IMR-90 (cell line): ENCODE measurements around the gene RHOG. TPM values are rescaled to one million over a fixed set of nuclear protein-coding genes. Genes with fewer than 3 reads are reported as not detected.

Experiments used
- ATAC-seq: fragments of 200-7000 bp; cut with Tn5 transposase; 2 replicates; pipeline ENCODE4 v1.9.1; 2020; ENCODE audit warnings: low read depth, mild to moderate bottlenecking, moderate library complexity
- BruUV-seq: library from RNA; stranded (reverse); fragments of 400-500 nt; replicated peaks from 2 replicates; lab custom pipeline; 2021; lab: Mats Ljungman, UMichigan
- CTCF ChIA-PET: fragments of 300-600 bp; formaldehyde crosslinking; extraction: SDS; loops from one replicate; lab custom pipeline; 2021; ENCODE audit warnings: antibody characterized with exemption; lab: Yijun Ruan, JAX
- POLR2A ChIA-PET: fragments of 300-600 bp; sonication (Branson Sonifier 250); formaldehyde crosslinking; loops from one replicate; lab custom pipeline; 2022; ENCODE audit warnings: antibody characterized with exemption; ENCODE audit not compliant: unreplicated experiment; lab: Charles Lee
- DNase-seq: peaks from one replicate; pipeline ENCODE4 v3.0.0; 2013
- H2AFZ ChIP-seq: replicated peaks from 2 replicates; pipeline ENCODE3; 2013; ENCODE audit warnings: low read length, mild to moderate bottlenecking; ENCODE audit not compliant: poor library complexity
- H2AK5ac ChIP-seq: 2 replicates; pipeline ENCODE4 v1.6.1; 2013; ENCODE audit warnings: low read depth, low read length, inconsistent platforms
- H2AK9ac ChIP-seq: replicated peaks from 2 replicates; pipeline ENCODE3; 2013; ENCODE audit warnings: mild to moderate bottlenecking, low read depth, low read length, moderate library complexity; ENCODE audit not compliant: poor library complexity
- H2BK120ac ChIP-seq: 2 replicates; pipeline ENCODE4 v1.6.1; 2013; ENCODE audit warnings: low read depth, low read length, inconsistent platforms
- H2BK15ac ChIP-seq: 3 replicates; pipeline ENCODE4 v1.6.1; 2013; ENCODE audit warnings: low read depth, low read length, inconsistent platforms
- H2BK20ac ChIP-seq: 2 replicates; pipeline ENCODE4 v1.6.1; 2013; ENCODE audit warnings: low read depth, mild to moderate bottlenecking, inconsistent platforms, low read length, moderate library complexity
- H2BK5ac ChIP-seq: 2 replicates; pipeline ENCODE4 v1.6.1; 2013; ENCODE audit warnings: mild to moderate bottlenecking, low read depth, low read length, inconsistent platforms; ENCODE audit not compliant: poor library complexity, severe bottlenecking
- H3K14ac ChIP-seq: replicated peaks from 2 replicates; pipeline ENCODE4 v1.6.1; 2013; ENCODE audit warnings: low read depth, low read length, inconsistent platforms
- H3K18ac ChIP-seq: 2 replicates; pipeline ENCODE4 v1.6.1; 2013; ENCODE audit warnings: low read depth, low read length, control low read depth
- H3K23ac ChIP-seq: 2 replicates; pipeline ENCODE4 v1.6.1; 2013; ENCODE audit warnings: low read depth, low read length, inconsistent platforms
- H3K27ac ChIP-seq: 2 replicates; pipeline ENCODE4 v1.5.1; 2013; ENCODE audit warnings: mild to moderate bottlenecking, control low read depth, low read length; ENCODE audit not compliant: insufficient read depth
- H3K27me3 ChIP-seq: 2 replicates; pipeline ENCODE4 v1.6.1; 2013; ENCODE audit warnings: low read length; ENCODE audit not compliant: control insufficient read depth, insufficient read depth
- H3K36me3 ChIP-seq: 2 replicates; pipeline ENCODE4 v1.6.1; 2013; ENCODE audit warnings: low read length, mixed read lengths; ENCODE audit not compliant: control insufficient read depth, insufficient read depth
- H3K4ac ChIP-seq: 2 replicates; pipeline ENCODE4 v1.6.1; 2013; ENCODE audit warnings: low read depth, low read length, inconsistent platforms
- H3K4me1 ChIP-seq: 2 replicates; pipeline ENCODE4 v1.6.1; 2013; ENCODE audit warnings: low read length, mixed read lengths; ENCODE audit not compliant: control insufficient read depth, insufficient read depth
- H3K4me2 ChIP-seq: 2 replicates; pipeline ENCODE4 v1.6.1; 2013; ENCODE audit warnings: low read depth, mild to moderate bottlenecking, control low read depth, low read length, moderate library complexity
- H3K4me3 ChIP-seq: 2 replicates; pipeline ENCODE4 v1.5.1; 2013; ENCODE audit warnings: low read depth, mild to moderate bottlenecking, control low read depth, low read length, moderate library complexity; ENCODE audit not compliant: insufficient read depth
- H3K56ac ChIP-seq: 2 replicates; pipeline ENCODE4 v1.6.1; 2013; ENCODE audit warnings: low read length, inconsistent platforms; ENCODE audit not compliant: insufficient read depth; ENCODE audit errors: extremely low read depth
- H3K79me1 ChIP-seq, 2 experiments: 2 replicates each; pipeline ENCODE4 v1.6.1; 2013; ENCODE audit warnings: low read length in 2 of 2, inconsistent platforms in 1 of 2, low read depth in 1 of 2
- H3K9ac ChIP-seq: 2 replicates; pipeline ENCODE4 v1.6.1; 2013; ENCODE audit warnings: low read depth, low read length, control low read depth
- H3K9me1 ChIP-seq: 2 replicates; pipeline ENCODE4 v1.6.1; 2013; ENCODE audit warnings: low read length, inconsistent platforms; ENCODE audit not compliant: insufficient read depth
- H3K9me3 ChIP-seq: 2 replicates; pipeline ENCODE4 v1.6.1; 2013; ENCODE audit warnings: low read length; ENCODE audit not compliant: control insufficient read depth, insufficient read depth
- H4K20me1 ChIP-seq: 2 replicates; pipeline ENCODE4 v1.6.1; 2013; ENCODE audit warnings: low read length, inconsistent platforms; ENCODE audit not compliant: insufficient read depth
- H4K5ac ChIP-seq: 2 replicates; pipeline ENCODE4 v1.6.1; 2013; ENCODE audit warnings: mild to moderate bottlenecking, low read depth, low read length, control low read depth
- H4K8ac ChIP-seq, 2 experiments: 2 replicates each; pipeline ENCODE4 v1.6.1; 2013; ENCODE audit warnings: low read depth in 2 of 2, low read length in 2 of 2, control low read depth in 1 of 2, inconsistent platforms in 1 of 2
- H4K91ac ChIP-seq: 2 replicates; pipeline ENCODE4 v1.6.1; 2013; ENCODE audit warnings: low read depth, low read length, inconsistent platforms; ENCODE audit not compliant: insufficient read depth
- BHLHE40 ChIP-seq: fragments of 150-350 bp; IDR thresholded peaks from 2 replicates; pipeline ENCODE4 v1.6.1; 2016; ENCODE audit warnings: mild to moderate bottlenecking, low read depth, low read length
- MAZ ChIP-seq: IDR thresholded peaks from 2 replicates; pipeline ENCODE4 v1.6.1; 2012; ENCODE audit warnings: low read depth, mild to moderate bottlenecking, low read length, improper control_type of control experiment, moderate library complexity, borderline replicate concordance
- MXI1 ChIP-seq: IDR thresholded peaks from 2 replicates; pipeline ENCODE4 v1.6.1; 2012; ENCODE audit warnings: low read depth, mild to moderate bottlenecking, low read length, moderate library complexity, borderline replicate concordance
- RCOR1 ChIP-seq: IDR thresholded peaks from 2 replicates; pipeline ENCODE4 v1.6.1; 2012; ENCODE audit warnings: mild to moderate bottlenecking, low read length, improper control_type of control experiment; ENCODE audit not compliant: insufficient replicate concordance
- WGBS, 2 experiments: methylation state at CpG; one replicate each; pipeline versions ENCODE4 v1.1.5 to v1.1.7; 2013; ENCODE audit warnings: missing lambda C conversion rate in 2 of 2; ENCODE audit not compliant: insufficient read length in 1 of 2; ENCODE audit errors: extremely low coverage in 2 of 2; 5-methylcytosine and 5-hydroxymethylcytosine counted together
- dilution Hi-C: fragments of 300-500 bp; cut with HindIII; formaldehyde crosslinking; loops from one replicate; pipeline ENCODE4 v1.14.3; 2018; ENCODE audit warnings: low sequenced_read_pairs; ENCODE audit not compliant: unreplicated experiment
- in situ Hi-C: fragments of 300-500 bp; cut with MboI; formaldehyde crosslinking; loops from 3 replicates; pipeline ENCODE4 v1.14.3; 2019; ENCODE audit warnings: low sequenced_read_pairs, inconsistent platforms, mixed read lengths
- intact Hi-C: fragments of 100-400 bp; cut with micrococcal nuclease; formaldehyde crosslinking; loops from 2 replicates; pipeline ENCODE4 v1.10.0; 2022
- polyA plus RNA-seq, 3 experiments: library from polyadenylated mRNA; depleted of rRNA; stranded (reverse); fragments of >200 nt; gene quantifications; 2 replicates each; pipeline ENCODE4 v1.2.3, GENCODE V29; 2012; ENCODE audit warnings: low replicate concordance in 1 of 3
- total RNA-seq: library from RNA; depleted of rRNA; stranded (reverse); fragments of >200 nt; gene quantifications from 2 replicates; pipeline ENCODE4 v1.2.3, GENCODE V29; 2012

RHOG gene
- total and polyA plus RNA-seq, 2 of the 4 experiments (the other 2 are of a cell fraction), result 16.3 to 114 TPM

- peak overlapping the region; percentile 23; the same call in 1 of the 2 replicates for H2AK5ac ChIP-seq
- peaks cover 23 to 45% of the 10 kb centered on the region in 2 experiments for H3K79me1 ChIP-seq
- peak overlapping the region; percentile 7; the same call in 1 of the 2 replicates for H4K5ac ChIP-seq
- TF ChIP-seq RCOR1, result no peak
- 0 out of 2 replicates have a peak, but pooled peaks have one; percentile 5 for TF ChIP-seq MAZ
- TF ChIP-seq BHLHE40, result peak; percentile 48; the same call in 1 of the 2 replicates
- peak; percentile 36; the same call in 1 of the 2 replicates for TF ChIP-seq MXI1
- intact Hi-C loops (loop anchor here (1.0 to 10.0 kb wide), 4 partner anchors 86 to 401 kb away; no protein-coding TSS in a partner anchor), in situ Hi-C loops (no loop called here), dilution Hi-C loops (no loop called here)
- peak overlapping the region; percentile 96 for H2AK9ac ChIP-seq
- H2BK5ac ChIP-seq, result peak overlapping the region; percentile 25
- no peaks in the 10 kb centered on the region for H4K20me1 ChIP-seq
- H3K9me1 ChIP-seq, result peaks cover 23% of the 10 kb centered on the region
- no peaks in the 10 kb centered on the region for H3K36me3 ChIP-seq
- 5% methylated on average over 11 of the region's 40 CpGs; no CpG with 5 or more reads in 1 of the 2 experiments for WGBS, 2 experiments
- H2AFZ ChIP-seq, result peak overlapping the region; percentile 96
- H3K27ac ChIP-seq, result peak overlapping the region; percentile 19
- H3K23ac ChIP-seq, result peak overlapping the region; percentile 93
- H4K8ac ChIP-seq, result peak overlapping the region in 1 of 2 experiments; percentile 43; a peak in 1 of 4 replicates
- ChIA-PET CTCF (interaction anchor here (0.9 to 9.2 kb wide), 10 partner anchors 10 to 215 kb away, joined by 3 to 186 read pairs (median 6); partner anchors contain the start of gene RHOG), POLR2A (interaction anchor here (1.6 kb wide), 1 partner anchor 216 kb away, joined by 7 read pairs; no protein-coding TSS in a partner anchor)
- peak overlapping the region; percentile 21; the same call in 1 of the 3 replicates for H2BK15ac ChIP-seq
- ATAC-seq (peak; percentile 21), DNase-seq (no peak)
- peak overlapping the region; percentile 28; the same call in 1 of the 2 replicates for H4K91ac ChIP-seq
- H3K18ac ChIP-seq, result no peak overlapping the region; the same call in 1 of the 2 replicates
- no peaks in the 10 kb centered on the region for H3K9me3 ChIP-seq
- H2BK20ac ChIP-seq, result no peak overlapping the region
- peak overlapping the region; percentile 71 for H3K9ac ChIP-seq
- H3K27me3 ChIP-seq, result no peaks in the 10 kb centered on the region
- H3K14ac ChIP-seq, result peak overlapping the region; percentile 83
- peak overlapping the region; percentile 75 for H3K4ac ChIP-seq
- no TSS peak for BruUV-seq
- no peak overlapping the region; the same call in 1 of the 2 replicates for H3K56ac ChIP-seq
- H2BK120ac ChIP-seq, result peak overlapping the region; percentile 38; the same call in 1 of the 2 replicates
- peaks cover 18% of the 10 kb centered on the region for H3K4me1 ChIP-seq
- H3K4me2 ChIP-seq, result peak overlapping the region; percentile 98
- H3K4me3 ChIP-seq, result peak overlapping the region; percentile 83
Measured at GRCh38 chr11:3855808-3856491, 15.2 kb upstream of the RHOG start.
